ENCODE results near the gene AKAP9.
"Not testable (repeated sequence)": the region's sequence is repeated elsewhere in the genome, so short reads cannot be mapped to it uniquely, and the experiment has no call there.

The AKAP9 gene

DNA sequence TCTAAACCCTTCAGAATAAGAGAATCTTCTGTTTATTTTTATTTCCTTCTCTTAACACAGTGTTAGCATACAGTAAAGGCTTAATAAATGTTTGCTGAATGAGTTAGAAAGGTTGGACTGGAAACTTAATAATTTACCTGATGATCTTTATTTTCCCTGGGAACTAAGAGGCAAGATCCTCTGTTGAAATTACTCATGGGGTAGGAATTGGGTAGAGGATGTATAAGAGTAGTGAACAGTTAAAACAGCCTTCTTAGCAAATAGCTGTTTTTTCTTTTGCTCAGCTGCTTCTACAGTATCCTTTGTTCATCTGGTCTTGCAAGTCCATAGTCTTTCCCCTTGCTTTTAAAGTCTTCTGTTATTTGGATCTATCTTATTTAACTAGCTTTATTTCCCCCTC is 80.0 kb downstream of the AKAP9 start:
- no peak for DNase-seq

DNA sequence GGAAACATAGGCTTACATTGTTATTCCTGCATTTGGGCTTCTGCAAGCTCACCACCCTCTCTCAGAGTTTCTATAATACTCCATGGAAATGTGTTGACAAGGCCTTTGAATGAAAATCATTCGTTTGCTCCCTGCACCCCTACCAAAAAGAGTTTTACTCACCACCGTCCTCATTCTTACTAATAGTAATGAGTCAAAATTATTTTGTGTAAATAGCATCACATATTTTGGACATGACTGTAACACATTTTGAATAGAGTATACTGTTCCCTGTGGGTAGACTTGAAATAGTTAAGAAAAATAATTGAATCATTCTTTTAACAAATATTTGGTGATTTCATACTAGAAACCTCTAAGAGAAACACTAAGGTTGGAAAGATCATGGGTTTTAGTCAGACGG is 84.6 kb downstream of the AKAP9 start:
- no peak for DNase-seq

DNA sequence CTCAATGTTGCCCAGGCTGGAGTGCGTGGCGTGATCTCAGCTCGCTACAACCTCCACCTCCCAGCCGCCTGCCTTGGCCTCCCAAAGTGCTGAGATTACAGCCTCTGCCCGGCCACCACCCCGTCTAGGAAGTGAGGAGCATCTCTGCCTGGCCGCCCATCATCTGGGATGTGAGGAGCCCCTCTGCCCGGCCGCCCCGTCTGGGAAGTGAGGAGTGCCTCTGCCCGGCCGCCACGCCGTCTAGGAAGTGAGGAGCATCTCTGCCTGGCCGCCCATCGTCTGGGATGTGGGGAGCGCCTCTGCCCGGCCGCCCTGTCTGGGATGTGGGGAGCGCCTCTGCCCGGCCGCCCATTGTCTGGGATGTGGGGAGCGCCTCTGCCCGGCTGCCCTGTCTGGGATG is 86.0 kb downstream of the AKAP9 start:
- DNase-seq, result not testable (repeated sequence)

DNA sequence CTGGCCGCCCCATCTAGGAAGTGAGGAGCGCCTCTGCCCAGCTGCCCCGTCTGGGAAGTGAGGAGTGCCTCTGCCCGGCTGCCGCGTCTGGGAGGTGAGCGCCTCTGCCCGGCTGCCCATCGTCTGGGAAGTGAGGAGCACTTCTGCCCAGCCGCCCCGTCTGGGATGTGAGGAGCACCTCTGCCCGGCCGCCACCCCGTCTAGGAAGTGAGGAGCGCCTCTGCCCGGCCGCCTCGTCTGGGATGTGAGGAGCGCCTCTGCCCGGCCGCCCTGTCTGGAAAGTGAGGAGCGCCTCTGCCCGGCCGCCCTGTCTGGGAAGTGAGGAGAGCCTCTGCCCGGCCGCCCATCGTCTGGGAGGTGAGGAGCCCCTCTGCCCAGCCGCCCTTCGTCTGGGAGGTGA is 86.5 kb downstream of the AKAP9 start:
- DNase-seq, result not testable (repeated sequence)

- DNase-seq, result no peak
Measured at GRCh38 chr7:92028226-92028625, 87.6 kb downstream of the AKAP9 start.

- no peak for DNase-seq
Measured at GRCh38 chr7:92028686-92029085, 88.0 kb downstream of the AKAP9 start.

GRCh38 chr7:92034116-92034515 is 93.5 kb downstream of the AKAP9 start:
- DNase-seq, result no peak

DNA sequence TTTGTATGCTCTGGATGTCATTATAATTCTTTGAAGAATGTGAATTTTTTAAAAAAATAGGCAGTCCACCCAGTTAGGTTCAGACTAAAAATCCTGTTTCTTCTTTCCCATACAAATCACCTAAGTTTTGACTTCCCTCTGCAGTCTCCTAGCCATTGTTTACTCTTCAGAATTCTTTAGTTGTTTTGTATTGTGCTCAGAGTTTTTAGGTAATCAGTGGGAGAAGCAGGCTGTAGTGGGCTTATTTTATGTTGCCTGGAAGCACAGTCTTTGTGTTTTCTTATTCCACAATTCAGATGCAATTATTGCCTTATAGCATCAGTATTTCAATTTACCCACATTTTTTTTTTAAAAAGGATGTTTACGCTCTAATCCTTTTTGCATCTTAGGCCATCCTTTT is 94.9 kb downstream of the AKAP9 start:
- no peak for DNase-seq

DNA sequence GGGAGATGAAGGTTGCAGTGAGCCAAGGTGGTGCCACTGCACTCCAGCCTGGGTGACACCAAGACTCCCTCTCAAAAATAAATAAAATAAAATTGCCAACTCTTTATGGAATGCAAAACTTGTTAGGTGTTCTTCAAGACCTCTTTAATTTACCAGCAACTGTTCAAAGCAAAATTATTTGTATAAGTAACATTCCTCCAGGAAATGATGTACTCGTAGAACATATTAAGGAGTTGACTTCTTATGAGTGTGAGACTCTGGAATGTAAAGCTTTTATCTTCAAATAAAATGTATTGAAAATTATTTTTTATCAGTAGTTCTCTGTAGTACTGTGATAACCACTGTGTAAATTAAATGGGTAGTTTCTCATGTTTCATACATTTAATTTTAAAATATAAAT is 99.2 kb downstream of the AKAP9 start:
- DNase-seq, result no peak

GRCh38 chr7:92042056-92042737 is 101.5 kb downstream of the AKAP9 start:
- DNase-seq, result no peak

GRCh38 chr7:92043098-92043497 is 102.4 kb downstream of the AKAP9 start:
- DNase-seq, result no peak

GRCh38 chr7:92043637-92044036 is 103.0 kb downstream of the AKAP9 start:
- DNase-seq, result no peak

- DNase-seq, result no peak
Measured at GRCh38 chr7:92044148-92044547, 103.5 kb downstream of the AKAP9 start.

GRCh38 chr7:92044940-92045339 is 104.3 kb downstream of the AKAP9 start:
- no peak for DNase-seq

- no peak for DNase-seq
Measured at GRCh38 chr7:92051655-92052054, 111.0 kb downstream of the AKAP9 start.

GRCh38 chr7:92052159-92052558 is 111.5 kb downstream of the AKAP9 start:
- no peak for DNase-seq

DNA sequence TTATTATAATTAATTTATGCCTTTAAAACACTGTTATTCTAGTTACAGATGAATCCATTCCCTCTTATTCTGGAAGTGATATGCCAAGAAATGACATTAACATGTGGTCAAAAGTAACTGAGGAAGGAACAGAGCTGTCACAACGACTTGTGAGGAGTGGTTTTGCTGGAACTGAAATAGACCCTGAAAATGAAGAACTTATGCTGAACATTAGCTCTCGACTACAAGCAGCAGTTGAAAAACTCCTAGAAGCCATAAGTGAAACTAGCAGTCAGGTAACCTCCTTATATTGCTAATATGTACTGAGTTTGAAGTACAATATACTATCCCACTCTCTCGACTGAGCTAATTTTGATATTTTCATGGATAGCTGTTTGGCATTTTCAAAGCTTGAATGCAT is 112.0 kb downstream of the AKAP9 start:
- no peak for DNase-seq

GRCh38 chr7:92053312-92053711 is 112.7 kb downstream of the AKAP9 start:
- DNase-seq, result no peak

DNA sequence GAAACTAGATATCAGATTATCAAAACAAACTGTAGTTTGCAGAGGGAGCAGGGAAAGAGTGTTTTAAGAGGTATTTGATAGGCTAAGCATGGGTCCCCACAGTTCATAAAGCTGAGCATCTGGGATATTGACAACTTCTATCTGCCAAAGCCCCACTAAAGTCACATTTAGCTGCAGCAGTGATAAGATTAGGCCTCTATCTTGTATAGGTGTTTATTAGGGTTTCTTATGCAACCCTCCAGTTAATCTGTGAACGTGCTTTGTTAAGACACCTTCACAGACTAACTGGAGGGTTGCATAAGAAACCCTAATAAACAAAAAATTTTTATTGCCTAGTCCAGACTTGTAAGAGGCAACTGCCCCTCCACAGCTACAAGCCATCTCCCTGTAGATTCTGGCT is 115.6 kb downstream of the AKAP9 start:
- no peak for DNase-seq

DNA sequence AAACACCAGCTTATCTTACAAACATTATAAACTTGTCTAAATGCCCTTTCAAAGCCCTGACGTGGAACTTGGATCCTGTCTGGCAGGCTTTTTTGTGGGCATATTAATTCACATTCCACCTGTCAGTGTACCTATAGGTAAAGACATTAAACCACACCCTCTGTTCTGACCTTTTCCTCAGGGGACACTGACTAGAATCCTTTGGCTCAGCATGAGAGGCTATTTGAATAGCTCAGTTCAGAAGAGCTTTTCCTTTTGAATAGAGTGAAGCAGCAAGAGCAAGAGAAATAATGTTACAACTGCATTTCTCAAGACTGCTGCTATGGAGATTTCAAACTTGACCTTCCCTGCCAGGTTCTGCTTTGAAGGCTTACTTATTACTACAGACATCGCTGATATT is 116.7 kb downstream of the AKAP9 start:
- DNase-seq, result no peak

GRCh38 chr7:92058040-92058439 is 117.4 kb downstream of the AKAP9 start:
- DNase-seq, result no peak

- no peak for DNase-seq
Measured at GRCh38 chr7:92058899-92059298, 118.2 kb downstream of the AKAP9 start.

DNA sequence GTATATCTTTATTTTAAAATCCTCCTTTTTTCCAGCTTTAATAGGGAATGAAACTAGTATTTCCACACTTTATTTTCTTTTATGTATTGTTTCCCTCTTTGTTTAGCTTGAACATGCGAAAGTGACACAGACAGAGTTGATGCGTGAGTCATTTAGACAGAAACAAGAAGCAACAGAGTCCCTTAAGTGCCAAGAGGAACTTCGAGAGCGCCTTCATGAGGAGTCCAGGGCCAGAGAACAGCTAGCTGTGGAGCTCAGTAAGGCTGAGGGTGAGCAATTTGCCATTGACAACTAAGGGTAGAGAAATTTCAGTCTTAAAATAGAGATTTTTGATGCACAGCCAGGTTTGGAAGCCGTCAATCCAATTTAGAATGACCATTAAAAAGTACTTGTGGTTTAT is 120.5 kb downstream of the AKAP9 start:
- no peak for DNase-seq

DNA sequence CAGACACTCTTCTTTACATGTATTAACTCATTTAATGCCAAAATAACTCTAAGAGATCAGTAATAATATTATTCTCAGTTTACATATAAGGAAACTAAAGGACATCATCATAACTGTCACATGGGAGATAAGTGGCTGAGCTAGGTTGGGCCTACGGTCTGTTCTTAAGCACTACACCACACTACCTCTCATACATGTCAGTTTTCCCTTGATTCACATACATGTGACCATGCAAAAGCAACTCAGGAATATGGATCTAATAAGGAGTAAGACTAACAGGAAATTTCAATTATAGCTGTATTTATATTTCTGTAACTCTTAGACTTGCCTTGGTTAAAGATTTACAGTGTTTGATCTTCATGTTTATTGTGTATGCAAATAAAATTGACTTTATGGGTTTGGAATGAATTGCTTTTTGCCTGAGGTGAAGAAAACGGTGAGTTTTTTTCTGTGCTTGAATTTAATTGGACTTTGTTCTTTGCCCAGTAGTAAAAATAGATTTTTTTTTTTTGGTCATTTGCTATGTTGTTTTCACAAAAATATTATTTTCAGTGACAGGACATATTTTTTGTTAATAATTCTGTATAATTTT is 123.9 kb downstream of the AKAP9 start:
- no peak for DNase-seq

DNA sequence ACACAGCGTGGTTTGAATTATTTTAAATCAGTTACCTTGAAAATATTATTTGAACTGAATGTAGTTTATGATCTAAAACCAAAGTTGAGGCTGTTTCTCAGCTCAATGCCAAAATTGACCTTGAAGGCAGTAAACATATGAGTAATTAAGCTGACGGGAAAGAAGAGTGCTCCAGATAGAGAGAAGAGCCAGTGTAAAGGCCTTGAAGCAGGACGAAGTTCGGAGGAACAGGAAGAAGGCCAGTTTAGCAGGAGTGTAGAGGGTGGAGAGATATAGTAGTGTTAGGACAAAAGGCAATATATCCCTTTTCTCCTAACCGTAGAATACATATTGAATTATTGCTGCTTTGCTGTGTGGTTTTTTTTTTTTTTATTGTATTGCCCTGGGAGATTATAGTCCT is 130.4 kb downstream of the AKAP9 start:
- DNase-seq, result no peak

Data from activated CD4-positive, alpha-beta T cell treated with anti-CD3 and anti-CD28 coated beads for 1 hour (primary cell).